ENCODE data around the gene BICDL2. TPM values are rescaled to one million over a fixed set of nuclear protein-coding genes. Genes with fewer than 3 reads are reported as not detected.

Gene BICDL2
- total and polyA plus RNA-seq, 8 donors, result 18.4 to 693 (median 47.2) TPM

DNA sequence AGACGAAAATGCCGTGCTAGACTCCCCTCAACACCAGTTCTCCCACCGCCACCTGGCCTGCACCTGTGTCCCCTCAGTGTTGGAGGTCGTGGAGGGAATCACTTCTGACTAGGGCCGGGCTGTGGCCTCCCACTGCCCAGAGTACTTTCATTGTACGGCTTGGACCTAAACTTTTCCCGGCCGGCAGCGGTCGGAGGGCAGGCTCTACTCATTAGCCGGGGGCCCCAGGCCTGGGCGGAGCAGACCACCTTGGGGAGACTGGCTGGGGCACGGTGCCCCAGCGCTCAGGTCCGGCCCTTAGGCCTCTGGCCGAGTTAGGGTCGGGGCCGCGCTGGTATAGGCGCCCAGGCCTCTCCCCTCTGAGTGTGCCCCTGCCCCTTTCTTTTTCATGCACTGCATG is 19.4 kb downstream of the BICDL2 start:
- Histone ChIP-seq H3K4me1 (peaks cover 22 to 54% (median 51%) of the 10 kb centered on the region in 4 donors), H3K9me3 (no peaks in the 10 kb centered on the region), H3K27me3 (peaks cover 0 to 60% (median 35%) of the 10 kb centered on the region in 3 donors), H3K4me3 (no peak overlapping the region), H3K27ac (no peak overlapping the region), H3K36me3 (no peaks in the 10 kb centered on the region)
- intact Hi-C loops (cut with DNase I; ENCODE audit: low total_unique reads), result no loop called here
- DNase-seq, result no peak
- WGBS, 5 donors, result 60 to 80% (median 79%) methylated on average over 11 to 20 of the region's 20 CpGs
- TF ChIP-seq EP300 (IDR thresholded peaks at IDR 0.05) (no peak), POLR2AphosphoS5 (IDR thresholded peaks at IDR 0.05) (no peak), POLR2A (IDR thresholded peaks at IDR 0.05) (no peak)
- TF ChIP-seq, protein P1, sequence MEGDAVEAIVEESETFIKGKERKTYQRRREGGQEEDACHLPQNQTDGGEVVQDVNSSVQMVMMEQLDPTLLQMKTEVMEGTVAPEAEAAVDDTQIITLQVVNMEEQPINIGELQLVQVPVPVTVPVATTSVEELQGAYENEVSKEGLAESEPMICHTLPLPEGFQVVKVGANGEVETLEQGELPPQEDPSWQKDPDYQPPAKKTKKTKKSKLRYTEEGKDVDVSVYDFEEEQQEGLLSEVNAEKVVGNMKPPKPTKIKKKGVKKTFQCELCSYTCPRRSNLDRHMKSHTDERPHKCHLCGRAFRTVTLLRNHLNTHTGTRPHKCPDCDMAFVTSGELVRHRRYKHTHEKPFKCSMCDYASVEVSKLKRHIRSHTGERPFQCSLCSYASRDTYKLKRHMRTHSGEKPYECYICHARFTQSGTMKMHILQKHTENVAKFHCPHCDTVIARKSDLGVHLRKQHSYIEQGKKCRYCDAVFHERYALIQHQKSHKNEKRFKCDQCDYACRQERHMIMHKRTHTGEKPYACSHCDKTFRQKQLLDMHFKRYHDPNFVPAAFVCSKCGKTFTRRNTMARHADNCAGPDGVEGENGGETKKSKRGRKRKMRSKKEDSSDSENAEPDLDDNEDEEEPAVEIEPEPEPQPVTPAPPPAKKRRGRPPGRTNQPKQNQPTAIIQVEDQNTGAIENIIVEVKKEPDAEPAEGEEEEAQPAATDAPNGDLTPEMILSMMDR (IDR thresholded peaks at IDR 0.05), result no peak

DNA sequence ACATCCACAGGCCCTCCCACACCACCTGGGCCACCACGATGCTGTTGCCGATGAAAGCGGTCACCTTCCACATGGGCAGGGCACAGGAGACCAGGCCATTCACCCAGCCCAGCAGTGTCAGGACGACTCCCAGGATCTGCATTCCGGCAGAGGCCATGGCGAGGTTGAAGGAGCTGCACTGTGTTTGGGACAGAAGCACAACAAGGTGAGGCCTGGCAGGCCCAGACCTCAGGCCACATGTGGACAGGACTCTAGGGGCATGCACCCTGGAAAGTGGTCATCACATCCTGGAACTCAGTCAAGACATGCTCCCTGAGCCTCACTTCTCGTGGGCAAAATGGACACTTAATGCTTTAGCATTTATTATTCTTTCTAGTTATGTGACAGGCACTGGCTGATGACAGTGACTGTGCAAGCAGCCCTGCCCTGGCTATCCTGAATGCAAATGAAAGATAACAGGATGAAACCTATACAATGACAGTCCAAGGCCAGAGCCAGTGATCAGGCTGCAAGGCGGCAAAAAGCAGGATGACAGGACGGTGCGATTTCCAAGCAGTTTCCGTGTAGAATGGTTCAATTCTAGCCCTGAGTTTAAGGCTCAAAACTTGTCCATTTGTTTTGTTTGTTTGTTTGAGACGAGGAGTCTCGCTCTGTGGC is 20.8 kb downstream of the BICDL2 start:
- TF ChIP-seq POLR2A (IDR thresholded peaks at IDR 0.05) (no peak), EP300 (IDR thresholded peaks at IDR 0.05) (no peak), POLR2AphosphoS5 (IDR thresholded peaks at IDR 0.05) (no peak)
- TF ChIP-seq, protein P1 (IDR thresholded peaks at IDR 0.05), result no peak
- no peak for DNase-seq
- 80 to 91% (median 84%) methylated on average over 9 to 13 of the region's 13 CpGs for WGBS, 5 donors

DNA sequence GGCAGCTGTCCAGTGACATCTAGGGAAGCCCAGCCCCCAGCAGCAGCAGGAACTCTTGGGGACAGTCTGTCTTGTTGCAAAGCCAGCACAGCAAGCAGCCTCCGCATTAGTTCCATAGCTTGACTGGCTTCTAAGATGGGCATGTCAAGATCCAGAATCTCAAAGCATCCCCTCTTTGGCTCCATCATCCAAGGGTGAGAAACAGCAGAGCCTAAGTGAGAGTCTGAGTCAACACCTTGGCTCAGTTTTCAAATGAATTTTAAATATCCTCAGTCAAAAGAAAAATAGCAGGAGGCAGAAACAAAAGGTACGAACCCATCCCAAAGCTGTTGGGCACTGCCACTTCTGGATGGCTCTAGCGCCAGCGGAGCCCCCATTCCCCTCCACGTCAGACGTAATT is 21.8 kb downstream of the BICDL2 start:
- no peak for DNase-seq
- no peaks in the 10 kb centered on the region for H3K36me3 ChIP-seq
- no peak overlapping the region for H3K4me3 ChIP-seq
- intact Hi-C loops (cut with DNase I; ENCODE audit: low total_unique reads), result no loop called here
- peaks cover 19 to 48% (median 36%) of the 10 kb centered on the region in 4 donors for H3K4me1 ChIP-seq
- TF ChIP-seq, protein P1 (IDR thresholded peaks at IDR 0.05), result no peak
- no peak for TF ChIP-seq POLR2AphosphoS5 (IDR thresholded peaks at IDR 0.05)
- no peak for TF ChIP-seq EP300 (IDR thresholded peaks at IDR 0.05)
- no peak for TF ChIP-seq POLR2A (IDR thresholded peaks at IDR 0.05)
- WGBS, 5 donors, result 85 to 94% (median 90%) methylated on average over 6 of the region's 6 CpGs
- no peaks in the 10 kb centered on the region for H3K9me3 ChIP-seq
- no peak overlapping the region for H3K27ac ChIP-seq
- H3K27me3 ChIP-seq, result peaks cover 5 to 83% (median 50%) of the 10 kb centered on the region in 3 donors

More for the DNA sequence above, 20.8 kb downstream of the BICDL2 start:
- Histone ChIP-seq H3K27ac (no peak overlapping the region), H3K36me3 (no peaks in the 10 kb centered on the region), H3K9me3 (no peaks in the 10 kb centered on the region), H3K4me1 (peaks cover 16 to 48% (median 42%) of the 10 kb centered on the region in 4 donors), H3K4me3 (no peak overlapping the region), H3K27me3 (peaks cover 5 to 74% (median 46%) of the 10 kb centered on the region in 3 donors)
- intact Hi-C loops (cut with DNase I; ENCODE audit: low total_unique reads), result no loop called here

DNA sequence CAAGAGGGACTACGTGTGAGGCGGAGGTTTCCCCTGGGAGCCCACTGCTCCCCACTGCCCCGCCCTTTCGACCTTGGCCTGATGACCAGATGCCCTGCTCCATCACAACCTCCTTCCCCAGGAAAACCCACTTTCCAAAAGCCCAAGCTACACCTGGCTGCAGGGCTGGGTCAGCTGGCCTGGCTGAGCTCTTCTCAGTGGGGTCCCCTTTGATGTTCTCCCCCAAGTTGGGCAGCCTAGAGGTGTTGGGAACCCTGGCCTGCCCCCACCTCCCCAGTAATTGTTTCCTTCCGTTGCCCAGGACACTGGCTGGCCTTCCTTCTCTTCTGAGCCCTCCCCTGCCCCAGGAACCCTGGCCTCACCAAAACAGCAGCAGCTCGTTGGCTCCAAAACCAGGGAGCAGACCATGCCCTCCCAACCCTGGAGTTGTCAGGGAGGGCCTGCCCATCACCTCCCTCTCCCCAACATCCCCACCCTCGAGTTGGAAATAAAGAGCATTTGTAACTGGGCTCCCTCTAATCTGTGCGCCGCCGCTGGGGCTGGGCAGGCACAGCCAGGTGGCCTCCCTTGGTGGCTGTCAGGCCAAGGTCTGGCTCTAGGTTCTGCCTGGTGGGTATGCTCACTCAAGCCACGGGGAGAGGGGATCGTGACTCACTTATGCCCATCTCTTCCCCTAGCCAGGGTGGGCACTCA is 22.6 kb downstream of the BICDL2 start:
- Histone ChIP-seq H3K4me1 (peaks cover 15 to 48% (median 35%) of the 10 kb centered on the region in 4 donors), H3K9me3 (no peaks in the 10 kb centered on the region)

More for the DNA sequence above, 22.6 kb downstream of the BICDL2 start:
- intact Hi-C loops (cut with DNase I; ENCODE audit: low total_unique reads), result no loop called here
- 49 to 53% (median 50%) methylated on average over 7 to 12 of the region's 12 CpGs for WGBS, 5 donors
- H3K27me3 ChIP-seq, result peaks cover 5 to 87% (median 59%) of the 10 kb centered on the region in 3 donors
- H3K36me3 ChIP-seq, result no peaks in the 10 kb centered on the region
- TF ChIP-seq, protein P1 (IDR thresholded peaks at IDR 0.05), result no peak
- TF ChIP-seq EP300 (IDR thresholded peaks at IDR 0.05) (no peak), POLR2A (IDR thresholded peaks at IDR 0.05) (no peak), POLR2AphosphoS5 (IDR thresholded peaks at IDR 0.05) (no peak)
- no peak overlapping the region for H3K27ac ChIP-seq
- no peak overlapping the region for H3K4me3 ChIP-seq
- no peak for DNase-seq
